H1 (cell line): ENCODE measurements around the gene NUTM2D.
"Not testable (repeated sequence)": the region's sequence is repeated elsewhere in the genome, so short reads cannot be mapped to it uniquely, and the experiment has no call there.

Experiments used
- TCF12 ChIP-seq: IDR thresholded peaks from 2 replicates; pipeline ENCODE4 v1.6.1; 2011; ENCODE audit warnings: low read depth, mild to moderate bottlenecking, low read length
- TF ChIP-seq, protein P1 (sequence below), 3 experiments: IDR thresholded peaks; 1 replicate in 2 of 3; 2 replicates in 1 of 3; pipeline versions ENCODE4 v1.5.1 to v1.6.1; 2011; ENCODE audit warnings: low read length in 3 of 3, mild to moderate bottlenecking in 3 of 3, inconsistent platforms in 2 of 3, low read depth in 1 of 3, moderate library complexity in 1 of 3; ENCODE audit not compliant: insufficient read depth in 1 of 3; ENCODE audit errors: control extremely low read depth in 1 of 3

- TF ChIP-seq, protein P1, sequence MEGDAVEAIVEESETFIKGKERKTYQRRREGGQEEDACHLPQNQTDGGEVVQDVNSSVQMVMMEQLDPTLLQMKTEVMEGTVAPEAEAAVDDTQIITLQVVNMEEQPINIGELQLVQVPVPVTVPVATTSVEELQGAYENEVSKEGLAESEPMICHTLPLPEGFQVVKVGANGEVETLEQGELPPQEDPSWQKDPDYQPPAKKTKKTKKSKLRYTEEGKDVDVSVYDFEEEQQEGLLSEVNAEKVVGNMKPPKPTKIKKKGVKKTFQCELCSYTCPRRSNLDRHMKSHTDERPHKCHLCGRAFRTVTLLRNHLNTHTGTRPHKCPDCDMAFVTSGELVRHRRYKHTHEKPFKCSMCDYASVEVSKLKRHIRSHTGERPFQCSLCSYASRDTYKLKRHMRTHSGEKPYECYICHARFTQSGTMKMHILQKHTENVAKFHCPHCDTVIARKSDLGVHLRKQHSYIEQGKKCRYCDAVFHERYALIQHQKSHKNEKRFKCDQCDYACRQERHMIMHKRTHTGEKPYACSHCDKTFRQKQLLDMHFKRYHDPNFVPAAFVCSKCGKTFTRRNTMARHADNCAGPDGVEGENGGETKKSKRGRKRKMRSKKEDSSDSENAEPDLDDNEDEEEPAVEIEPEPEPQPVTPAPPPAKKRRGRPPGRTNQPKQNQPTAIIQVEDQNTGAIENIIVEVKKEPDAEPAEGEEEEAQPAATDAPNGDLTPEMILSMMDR (IDR thresholded peaks at IDR 0.05; ENCODE audit: control extremely low read depth in 1 of 3, insufficient read depth in 1 of 3, low read depth in 1 of 3, low read length in 3 of 3) = not testable (repeated sequence)
- TF ChIP-seq TCF12 = not testable (repeated sequence)
These were observed 50.2 kb downstream of the NUTM2D start for GRCh38 chr10:87407516-87408467.
